8988T (cell line): Measurements from ENCODE around the gene MASP2.
A peak's percentile ranks its signal among the peaks of the same experiment; 100 is the strongest.
"Not testable (repeated sequence)": the region's sequence is repeated elsewhere in the genome, so short reads cannot be mapped to it uniquely, and the experiment has no call there.

Source experiments
- DNase-seq: peaks from one replicate; pipeline ENCODE4 v3.0.0; 2011

The MASP2 gene

GRCh38 chr1:11037019-11037739, 9.9 kb downstream of the MASP2 start:
- not testable (repeated sequence) for DNase-seq

- no peak for DNase-seq
Observed at GRCh38 chr1:11031624-11032262, 15.3 kb downstream of the MASP2 start.

DNA sequence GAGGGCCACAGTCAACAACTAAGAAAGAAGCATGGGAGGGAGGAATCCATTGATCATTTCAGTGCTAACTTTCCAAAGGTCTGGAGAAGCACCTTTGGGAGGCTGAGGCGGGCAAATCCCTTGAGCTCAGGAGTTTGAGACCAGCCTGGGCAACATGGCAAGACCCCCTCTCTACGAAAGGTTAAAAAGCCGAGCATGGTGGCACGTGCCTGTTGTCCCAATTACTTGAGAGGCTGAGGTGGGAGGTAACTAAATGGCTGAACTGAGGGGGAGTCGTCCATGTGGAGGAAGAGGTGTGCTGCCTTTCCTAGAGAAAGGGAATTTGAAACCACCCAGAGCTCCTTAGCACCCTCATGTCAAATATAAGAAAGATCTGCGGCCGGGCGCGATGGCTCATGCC, 16.2 kb downstream of the MASP2 start:
- no peak for DNase-seq

GRCh38 chr1:11028018-11028417, 19.0 kb downstream of the MASP2 start:
- no peak for DNase-seq

DNA sequence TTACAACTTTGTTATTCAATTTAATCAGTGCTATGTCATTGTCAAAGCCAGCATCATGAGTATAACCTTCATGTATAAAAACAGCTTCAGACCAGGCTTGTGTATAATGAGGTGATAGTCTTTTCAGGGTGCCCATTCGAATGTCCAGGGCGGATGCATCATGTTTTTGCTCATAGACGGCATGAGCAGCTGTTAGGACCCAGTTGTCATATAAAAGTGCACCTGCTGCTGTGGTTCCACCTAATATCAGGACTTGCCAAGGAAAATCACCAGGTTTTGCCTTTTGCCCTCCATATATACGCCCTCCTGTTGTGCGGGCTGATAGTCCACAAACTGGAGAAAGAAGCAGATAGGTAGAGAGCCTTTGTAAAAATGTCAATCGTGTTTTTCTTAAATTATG, 19.7 kb downstream of the MASP2 start:
- DNase-seq = no peak

GRCh38 chr1:11026903-11027302, 20.1 kb downstream of the MASP2 start:
- no peak for DNase-seq

- DNase-seq = no peak
Observed at GRCh38 chr1:11026052-11026451, 21.0 kb downstream of the MASP2 start.

GRCh38 chr1:11025618-11026017, 21.4 kb downstream of the MASP2 start:
- no peak for DNase-seq

GRCh38 chr1:11024874-11025203, 22.2 kb downstream of the MASP2 start:
- DNase-seq = no peak

DNA sequence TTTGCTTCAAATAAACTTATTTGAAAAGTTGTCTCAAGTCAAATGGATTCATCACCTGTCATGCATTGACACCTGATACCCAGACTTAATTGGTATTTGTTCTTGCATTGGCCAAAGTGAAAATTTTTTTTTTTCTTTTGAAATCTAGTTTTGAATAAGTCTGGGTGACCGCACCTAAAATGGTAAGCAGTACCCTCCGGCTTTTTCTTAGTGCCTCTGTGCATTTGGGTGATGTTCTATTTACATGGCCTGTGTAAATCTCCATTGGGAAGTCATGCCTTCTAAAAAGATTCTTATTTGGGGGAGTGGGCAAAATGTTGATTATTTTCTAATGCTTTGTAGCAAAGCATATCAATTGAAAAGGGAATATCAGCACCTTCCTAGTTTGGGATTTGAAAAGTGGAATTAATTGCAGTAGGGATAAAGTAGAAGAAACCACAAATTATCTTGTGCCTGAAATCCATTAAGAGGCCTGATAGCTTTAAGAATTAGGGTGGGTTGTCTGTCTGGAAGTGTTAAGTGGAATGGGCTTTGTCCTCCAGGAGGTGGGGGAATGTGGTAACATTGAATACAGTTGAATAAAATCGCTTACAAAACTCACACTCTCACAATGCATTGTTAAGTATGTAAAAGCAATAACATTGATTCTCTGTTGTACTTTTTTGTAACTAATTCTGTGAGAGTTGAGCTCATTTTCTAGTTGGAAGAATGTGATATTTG, 22.7 kb downstream of the MASP2 start:
- no peak for DNase-seq

DNA sequence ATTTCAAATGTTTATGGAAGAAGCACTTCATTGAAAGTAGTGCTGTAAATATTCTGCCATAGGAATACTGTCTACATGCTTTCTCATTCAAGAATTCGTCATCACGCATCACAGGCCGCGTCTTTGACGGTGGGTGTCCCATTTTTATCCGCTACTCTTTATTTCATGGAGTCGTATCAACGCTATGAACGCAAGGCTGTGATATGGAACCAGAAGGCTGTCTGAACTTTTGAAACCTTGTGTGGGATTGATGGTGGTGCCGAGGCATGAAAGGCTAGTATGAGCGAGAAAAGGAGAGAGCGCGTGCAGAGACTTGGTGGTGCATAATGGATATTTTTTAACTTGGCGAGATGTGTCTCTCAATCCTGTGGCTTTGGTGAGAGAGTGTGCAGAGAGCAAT, 23.8 kb downstream of the MASP2 start:
- DNase-seq = no peak

GRCh38 chr1:11019971-11020370, 27.1 kb downstream of the MASP2 start:
- DNase-seq = no peak

DNA sequence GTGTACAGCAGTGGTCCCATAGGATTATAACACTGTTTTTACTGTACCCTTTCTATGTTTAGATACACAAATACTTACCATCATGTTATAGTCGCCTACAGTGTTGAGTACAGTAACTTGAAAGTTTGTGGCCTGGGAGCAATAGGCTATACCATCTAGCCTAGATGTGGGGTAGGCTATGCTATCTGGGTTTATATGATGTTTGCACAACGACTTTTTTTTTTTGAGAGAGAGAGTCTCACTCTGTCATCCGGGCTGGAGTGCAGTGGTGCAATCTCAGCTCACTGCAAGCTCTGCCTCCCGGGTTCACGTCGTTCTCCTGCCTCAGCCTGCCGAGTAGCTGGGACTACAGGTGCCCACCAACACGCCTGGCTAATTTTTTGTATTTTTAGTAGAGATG, 27.7 kb downstream of the MASP2 start:
- DNase-seq = not testable (repeated sequence)

DNA sequence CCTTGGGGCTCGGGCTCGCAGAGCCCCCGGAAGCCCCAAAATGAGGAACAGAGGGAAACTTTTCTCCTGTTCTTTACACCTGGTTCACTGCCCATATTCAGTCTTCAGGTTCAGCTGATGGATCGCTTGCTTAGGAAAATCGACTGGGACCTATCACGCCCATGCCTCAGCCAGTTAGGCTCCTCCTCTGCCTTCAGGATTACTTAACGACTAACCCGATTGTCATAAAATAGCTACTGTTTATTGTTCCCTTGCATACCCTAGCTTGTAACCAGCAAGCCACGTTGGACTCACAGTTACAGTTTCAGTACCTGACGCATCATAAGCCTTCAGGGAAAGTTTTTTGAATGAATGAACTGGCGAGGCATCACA, 33.9 kb downstream of the MASP2 start:
- no peak for DNase-seq

- DNase-seq = peak; percentile 89
Observed at GRCh38 chr1:11012260-11013159, 34.5 kb downstream of the MASP2 start, which contains the start of gene TARDBP. TSS of gene TARDBP (plus strand) at chr1:11012654. CDS start at chr1:11013728, 1,074 bp downstream.

DNA sequence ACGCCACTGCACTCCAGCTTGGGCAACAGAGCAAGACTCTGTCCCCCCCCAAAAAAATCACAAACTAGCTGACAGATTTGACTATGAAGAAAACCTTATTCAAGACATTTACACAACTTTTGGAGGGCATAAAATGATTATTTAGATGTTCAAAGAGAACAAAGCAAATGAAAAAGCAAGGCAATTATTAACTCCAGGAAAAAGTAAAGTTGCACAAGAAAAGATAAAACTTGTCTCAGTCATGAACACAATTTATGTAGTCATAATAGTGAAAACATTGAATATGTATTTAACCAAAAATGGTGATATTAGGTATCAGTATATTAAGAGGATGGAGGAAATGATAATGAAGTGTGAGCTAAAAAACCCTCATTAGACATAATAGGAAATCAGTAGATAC, 46.5 kb downstream of the MASP2 start:
- no peak for DNase-seq

- no peak for DNase-seq
Observed at GRCh38 chr1:10996100-10996499, 50.9 kb downstream of the MASP2 start.

GRCh38 chr1:10992864-10993263, 54.2 kb downstream of the MASP2 start:
- DNase-seq = no peak

DNA sequence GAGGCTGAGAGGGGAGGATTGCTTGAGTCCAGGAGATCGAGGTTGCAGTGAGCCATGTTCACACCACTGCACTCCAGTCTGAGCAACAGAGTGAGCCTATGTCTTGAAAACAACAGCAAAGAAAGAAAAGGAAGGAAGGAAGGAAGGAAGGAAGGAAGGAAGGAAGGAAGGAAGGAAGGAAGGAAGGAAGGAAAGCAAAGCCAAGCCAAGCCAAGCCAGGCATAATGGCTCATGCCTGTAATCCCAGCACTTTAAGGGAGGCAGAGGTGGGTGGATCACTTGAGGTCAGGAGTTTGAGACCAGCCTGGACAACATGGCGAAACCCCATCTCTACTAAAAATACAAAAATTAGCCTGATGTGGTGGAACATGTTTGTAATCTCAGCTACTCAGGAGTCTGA, 55.0 kb downstream of the MASP2 start:
- not testable (repeated sequence) for DNase-seq

DNA sequence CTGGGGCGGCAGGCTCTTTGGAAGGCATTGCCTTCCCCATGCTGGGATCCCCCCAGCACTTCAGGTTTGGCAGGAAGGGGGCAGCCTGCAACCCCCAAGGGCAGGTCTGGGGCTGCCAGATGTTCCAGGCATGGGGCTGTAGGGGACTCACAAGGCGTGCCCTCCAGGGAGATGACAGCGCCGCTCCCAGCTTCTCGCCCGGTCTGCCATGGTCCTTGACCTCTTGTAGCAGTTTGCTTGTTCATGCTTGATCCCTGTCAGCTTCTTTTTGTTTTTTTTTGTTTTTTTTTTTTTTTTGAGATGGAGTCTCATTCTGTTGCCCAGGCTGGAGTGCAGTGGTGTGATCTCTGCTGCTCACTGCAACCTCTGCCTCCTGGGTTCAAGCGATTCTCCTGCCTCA, 56.2 kb downstream of the MASP2 start:
- DNase-seq = no peak

- not testable (repeated sequence) for DNase-seq
Observed at GRCh38 chr1:10989920-10990516, 57.0 kb downstream of the MASP2 start.

- no peak for DNase-seq
Observed at GRCh38 chr1:10989095-10989494, 57.9 kb downstream of the MASP2 start.
